NCI-H82 treated with DMSO at 0.1 percent for 48 hours (cell line): ENCODE data around the gene DENND2D.
A peak's percentile ranks its signal among the peaks of the same experiment; 100 is the strongest.

Source experiments
- DNase-seq: peaks from one replicate; lab custom pipeline; 2025; ENCODE audit not compliant: unreplicated experiment; lab: John Stamatoyannopoulos, UW

The DENND2D gene

DNA sequence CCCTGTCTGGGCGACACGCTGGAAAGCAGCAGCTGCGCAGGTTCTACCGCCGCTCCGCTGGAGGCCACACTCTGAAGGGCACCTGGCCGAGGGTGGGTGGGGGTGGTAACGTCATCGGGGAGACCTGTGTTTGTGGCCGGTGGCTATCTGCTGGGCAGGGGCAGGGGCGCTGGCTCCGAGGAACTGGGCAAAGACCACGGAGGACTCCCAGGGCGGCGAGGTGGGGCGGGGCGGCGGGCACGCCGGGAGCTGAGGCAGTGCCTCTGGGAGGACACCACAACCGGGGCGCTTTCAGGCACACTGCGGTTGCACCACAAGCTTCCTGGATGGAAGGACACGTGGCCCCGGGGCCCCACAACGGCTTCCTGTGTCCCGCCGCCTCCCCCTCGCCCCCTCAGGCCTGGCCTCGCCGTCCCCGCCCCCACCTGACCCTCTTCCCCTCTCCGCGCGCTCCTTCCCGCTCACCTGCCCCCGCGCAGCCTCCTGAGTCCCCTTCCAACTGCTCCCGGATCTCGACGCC lies 3.3 kb upstream of the DENND2D start:
- no peak for DNase-seq

DNA sequence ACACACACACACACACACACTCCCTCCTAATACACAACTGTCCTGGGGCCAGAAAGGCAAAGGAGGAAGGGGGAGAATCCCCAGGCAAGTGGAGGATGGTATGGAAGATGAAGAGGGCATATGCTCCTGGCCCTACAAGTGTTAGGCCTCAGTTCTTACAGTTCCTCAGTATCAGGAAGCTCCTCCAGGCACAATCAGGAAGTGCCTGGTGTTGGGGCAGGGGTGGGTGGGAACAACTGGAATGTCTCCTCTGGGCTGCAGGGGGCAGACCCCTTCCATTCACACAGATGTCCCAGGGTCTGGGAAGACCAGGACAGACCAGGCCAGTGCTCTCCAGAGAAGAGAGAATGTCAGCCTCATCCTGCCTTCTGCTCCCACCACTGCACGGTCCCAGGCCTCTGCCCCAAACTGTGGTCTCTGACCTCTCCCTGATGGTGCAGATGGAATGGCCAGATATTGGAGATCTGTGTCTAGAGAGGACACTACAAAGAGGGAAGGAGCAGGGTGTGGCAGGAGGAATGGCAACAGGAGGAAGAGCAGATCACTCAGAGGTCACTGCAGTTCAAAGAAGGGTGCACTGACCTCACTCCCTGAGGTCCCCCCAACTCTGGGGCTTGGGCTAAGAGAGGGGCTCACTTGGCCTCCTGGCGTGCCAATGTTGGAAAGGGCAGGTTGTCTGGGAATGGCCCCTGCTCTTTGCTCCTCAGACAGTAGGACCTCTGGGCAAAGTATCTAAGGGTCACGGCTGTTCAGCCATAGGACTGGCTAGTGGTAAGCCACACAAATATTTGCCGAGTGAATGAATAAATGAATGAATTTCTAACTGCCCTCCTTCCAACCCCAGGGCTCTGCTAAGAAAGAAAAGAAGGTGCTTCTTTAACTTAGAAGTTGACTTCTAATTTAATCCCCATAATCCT lies 2.5 kb upstream of the DENND2D start:
- DNase-seq = no peak

DNA sequence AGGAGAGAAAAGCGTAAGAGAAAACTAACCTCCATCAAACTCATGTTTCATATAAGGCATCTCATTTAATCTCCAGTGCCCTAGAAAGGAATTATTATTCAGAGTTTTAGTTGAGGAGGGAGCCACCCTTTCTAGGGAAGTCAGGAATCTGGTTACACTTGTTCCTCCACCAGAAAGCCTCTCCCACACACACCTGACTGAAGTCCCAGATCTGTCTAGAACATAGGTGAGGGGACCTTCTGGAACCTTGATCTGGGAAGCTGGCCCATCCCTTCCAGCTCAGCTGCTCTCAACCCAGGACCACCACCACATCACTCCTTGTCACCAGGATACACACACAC lies 1.9 kb upstream of the DENND2D start:
- no peak for DNase-seq

DNA sequence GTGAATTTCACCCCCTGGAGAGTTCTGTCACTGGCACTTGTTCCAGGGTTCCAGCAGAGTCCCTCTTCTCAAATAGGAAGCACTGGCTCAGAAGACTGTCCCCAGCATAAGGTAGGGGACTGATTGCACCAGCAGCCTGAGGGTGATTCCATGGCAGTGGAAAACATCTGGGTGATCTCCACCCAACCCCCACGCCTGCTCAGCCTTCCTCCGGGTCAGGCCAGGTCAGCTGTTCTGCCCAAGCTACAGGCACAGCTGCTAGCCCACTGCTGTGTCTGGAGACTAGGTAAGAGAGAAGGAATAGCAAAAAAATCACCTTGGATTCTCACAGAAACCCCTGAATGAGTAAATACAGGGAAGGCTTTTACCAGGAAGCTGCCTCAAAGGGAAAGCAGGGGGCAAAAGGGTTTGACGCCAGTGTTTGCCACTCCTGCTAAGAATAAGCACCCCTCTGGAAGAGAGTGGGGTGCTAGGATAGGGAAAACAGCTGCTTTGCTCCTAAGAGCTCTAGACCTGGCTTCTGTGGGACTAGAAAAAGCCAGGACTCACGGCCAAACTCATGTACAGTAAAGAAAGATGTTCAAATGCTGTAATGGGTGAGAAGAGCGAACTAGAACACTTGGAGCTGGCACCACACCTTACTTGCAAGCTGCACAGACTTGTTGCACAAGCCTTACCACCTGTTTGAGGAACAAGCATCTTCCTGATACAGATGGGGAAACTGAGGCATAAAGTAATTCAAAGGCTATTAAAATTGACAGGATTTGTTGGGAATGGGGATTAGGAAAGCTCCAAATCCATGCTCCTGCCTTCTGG lies 1.0 kb upstream of the DENND2D start:
- peak; percentile 1 for DNase-seq

DNA sequence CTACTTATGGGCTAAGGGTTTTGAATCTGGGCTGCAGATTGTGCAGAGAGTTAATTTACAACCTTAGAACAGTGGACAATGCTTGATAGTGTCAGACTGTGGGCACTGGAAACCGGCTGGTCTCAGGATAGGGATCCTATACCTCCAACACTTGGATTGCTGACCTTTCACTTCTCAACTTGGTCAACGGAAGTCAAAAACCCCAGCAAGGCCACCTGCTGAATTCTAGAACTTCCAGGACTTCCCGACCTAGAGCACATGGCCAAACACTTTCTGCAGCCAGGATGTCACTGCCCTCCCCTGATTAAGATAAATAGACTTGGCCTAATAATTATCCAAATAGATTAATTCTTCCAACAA lies 336 bp upstream of the DENND2D start:
- DNase-seq = no peak

DNA sequence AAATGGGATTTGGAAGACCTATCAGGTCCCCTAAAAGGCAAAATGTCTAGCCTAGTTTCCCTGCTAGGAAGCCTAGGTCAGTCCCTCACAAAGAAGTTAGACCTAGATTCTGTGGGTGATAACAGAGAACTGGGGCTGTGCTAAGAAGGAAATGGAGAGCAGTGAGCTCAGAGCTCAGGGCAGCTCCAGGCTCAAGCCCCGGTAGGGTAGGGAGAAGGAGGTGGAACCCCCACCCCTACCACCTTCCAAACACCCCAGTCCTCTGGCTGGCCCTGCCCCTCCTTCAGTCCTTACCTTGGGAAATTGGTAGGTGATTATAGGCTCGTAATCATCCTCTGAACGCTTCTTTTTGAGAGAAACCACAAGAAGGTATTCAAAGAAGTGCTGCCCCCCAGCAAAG lies 1.1 kb downstream of the DENND2D start:
- no peak for DNase-seq

DNA sequence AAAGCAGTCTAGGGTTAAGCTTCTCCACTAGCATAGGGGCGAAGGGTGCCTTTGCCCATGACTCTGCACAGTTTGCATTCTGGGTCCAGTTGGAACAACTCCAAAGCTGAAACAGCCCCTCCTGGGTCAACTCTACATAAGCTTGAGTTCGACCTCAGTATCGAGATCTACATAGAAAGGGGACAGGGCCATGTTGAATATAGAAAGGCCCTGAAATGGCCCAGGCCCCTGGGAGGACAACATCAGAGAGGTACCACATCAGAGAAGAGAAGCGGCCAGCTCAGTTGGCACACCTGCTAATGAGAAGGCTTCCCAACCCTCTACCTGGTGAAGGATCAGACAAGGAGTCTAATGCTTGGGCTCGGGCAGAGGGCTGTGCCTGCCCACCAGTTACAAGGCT lies 1.6 kb downstream of the DENND2D start:
- no peak for DNase-seq

DNA sequence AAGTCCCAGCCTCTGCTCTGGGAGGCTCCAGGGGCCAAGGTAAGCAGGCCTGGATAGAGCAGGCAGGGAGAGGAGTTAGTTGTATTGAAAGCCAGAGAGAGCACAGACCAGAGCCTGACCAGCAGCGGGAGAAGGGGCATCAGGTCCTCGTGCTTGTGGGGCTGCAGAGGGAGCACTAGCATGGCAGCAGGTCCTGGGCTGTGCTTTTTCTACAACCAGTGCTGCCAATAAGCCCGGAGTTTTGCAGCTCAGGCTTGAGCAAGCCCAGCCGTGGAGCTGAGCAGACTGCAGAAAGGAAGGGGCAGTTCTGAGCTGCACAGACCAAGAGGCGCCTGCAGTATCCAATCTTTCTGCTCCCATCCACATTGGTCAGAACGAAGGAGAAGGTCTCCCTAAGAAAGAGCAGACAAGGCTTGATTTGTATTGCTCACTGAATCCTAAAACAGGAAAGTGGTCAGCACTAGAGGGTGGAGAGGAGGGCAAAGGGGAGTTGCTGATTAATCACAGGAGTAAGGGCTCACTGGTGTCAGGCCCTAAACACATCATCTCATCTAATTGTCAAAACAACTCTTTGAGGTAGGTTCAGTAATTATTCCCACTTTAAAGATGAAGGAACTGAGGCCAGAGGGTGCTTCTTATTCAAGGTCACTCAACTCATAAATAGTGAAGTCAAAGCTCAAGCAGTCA lies 2.7 kb downstream of the DENND2D start:
- no peak for DNase-seq

DNA sequence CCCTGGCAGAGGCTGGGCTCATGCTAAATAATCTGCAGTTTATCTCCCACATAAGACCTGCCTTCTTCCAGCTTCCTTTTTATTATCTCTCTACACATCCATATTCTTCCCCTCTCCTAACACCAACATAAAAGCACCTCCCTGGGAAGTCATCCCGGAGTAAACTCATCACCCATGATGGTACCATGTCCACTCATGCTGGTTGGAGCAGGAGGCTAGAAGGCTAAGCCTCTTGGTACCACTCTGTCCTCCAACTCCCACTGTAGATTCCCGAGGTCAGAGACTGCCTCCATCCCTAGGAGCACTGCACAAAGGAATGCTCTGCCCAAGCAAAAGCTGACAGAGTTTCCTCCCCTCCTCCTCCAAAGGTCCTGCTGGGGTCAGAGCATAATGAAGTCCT lies 4.2 kb downstream of the DENND2D start:
- no peak for DNase-seq

DNA sequence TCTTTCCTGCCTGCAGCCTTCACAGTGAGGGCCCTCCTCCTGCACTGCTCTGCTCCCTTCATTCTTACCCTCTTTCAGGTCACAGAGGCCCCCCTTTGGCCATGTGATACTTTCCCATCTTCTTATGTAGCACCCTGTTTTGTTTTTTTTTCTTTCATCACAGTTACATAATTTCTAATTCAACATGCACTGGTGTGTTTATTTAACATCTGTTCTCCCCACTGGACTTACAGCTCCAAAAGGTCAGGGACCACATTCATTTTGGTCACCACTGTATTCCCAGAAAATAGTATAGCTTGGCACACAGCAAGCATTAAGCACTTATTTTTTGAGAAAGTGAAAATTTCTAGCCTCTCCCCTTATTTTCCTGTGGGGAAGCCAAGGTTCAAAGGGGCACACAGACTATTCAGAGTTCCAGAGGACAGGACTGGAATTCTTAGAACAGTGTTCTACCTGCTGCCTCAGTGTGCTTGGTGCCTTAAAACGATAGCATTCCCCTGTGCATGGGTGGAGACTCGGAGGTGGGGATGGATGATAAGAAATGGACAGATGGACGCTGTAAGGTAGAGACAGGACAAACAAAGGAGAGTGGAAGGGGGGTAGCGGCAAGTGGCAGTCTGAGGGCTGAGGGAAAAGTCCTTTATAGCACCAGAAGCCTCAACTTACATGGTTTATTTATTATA lies 5.3 kb downstream of the DENND2D start:
- no peak for DNase-seq

DNA sequence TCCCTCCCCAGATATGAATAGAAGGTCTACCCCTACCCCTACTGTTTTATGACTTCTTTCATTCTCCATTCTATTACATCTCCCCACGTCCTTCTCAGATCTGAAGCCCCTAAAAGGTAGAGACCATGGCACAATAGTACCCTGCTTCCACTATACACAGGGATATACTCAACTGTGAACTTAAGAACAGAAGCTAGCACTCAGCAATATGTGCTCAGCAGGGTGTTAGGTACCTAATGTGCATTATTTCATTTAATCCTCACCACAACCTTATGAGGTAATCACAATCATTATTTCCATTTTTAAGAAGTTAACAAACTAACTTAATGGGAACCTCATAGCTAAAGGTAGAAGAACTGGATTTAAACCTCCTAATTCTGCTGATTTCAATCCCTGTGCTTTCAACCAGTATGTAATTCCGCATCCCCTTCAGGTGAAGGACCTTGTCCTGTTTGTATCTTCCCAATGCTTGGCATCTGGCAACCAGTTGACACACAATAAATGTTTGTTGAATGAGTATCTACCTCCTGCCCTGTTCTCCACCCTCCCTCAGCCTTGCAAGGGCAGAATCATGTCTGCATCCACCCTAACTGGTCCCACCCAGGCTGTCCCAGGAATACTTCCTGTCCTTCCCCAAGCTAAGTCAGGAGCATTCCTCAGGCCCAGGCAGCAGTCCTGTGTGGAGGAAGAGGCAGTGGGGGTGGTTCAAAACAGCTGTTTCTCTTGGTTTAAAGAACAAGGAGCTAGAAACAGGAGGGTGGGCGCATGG lies 6.5 kb downstream of the DENND2D start:
- DNase-seq = no peak

DNA sequence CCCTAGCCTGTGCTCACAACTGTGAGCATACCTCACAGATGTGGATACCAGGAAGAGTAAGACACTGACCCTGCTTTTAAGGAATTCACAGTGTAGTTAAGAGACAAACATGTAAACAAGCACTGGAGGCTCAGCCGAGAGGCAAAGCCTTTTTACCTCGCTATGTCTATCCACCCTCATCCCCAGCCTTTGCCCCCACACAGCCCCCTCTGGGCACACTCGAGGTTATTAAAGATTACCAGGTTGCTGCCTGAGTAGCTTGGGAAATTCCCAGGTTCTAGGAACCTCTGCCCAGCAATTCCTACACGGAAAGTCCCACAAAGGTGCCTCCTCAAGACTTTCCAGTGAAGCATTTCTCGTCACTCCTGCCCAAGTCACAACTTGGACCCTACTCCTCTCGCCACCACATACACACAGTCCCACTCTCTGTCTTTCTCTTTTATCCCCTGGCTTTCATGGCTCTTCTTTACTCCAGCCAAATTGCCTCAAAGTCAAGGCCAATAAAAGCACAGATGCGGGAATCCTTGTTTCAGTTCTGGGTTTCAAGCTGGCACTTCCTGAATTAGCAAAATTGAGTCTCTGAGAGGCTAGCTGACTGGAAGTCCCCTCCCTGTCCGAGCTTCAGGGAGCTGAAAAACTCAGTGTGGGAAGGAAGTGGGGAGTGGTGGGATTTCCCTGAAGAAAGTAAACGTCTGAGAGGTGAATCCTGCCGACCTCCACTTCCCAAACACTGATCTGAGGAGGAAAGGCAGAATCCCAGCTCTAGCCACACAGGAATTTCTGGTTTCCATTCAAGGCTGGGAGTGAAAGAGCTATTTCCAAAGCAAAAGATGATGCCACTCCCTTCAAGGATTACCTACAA lies 7.6 kb downstream of the DENND2D start:
- DNase-seq = no peak

DNA sequence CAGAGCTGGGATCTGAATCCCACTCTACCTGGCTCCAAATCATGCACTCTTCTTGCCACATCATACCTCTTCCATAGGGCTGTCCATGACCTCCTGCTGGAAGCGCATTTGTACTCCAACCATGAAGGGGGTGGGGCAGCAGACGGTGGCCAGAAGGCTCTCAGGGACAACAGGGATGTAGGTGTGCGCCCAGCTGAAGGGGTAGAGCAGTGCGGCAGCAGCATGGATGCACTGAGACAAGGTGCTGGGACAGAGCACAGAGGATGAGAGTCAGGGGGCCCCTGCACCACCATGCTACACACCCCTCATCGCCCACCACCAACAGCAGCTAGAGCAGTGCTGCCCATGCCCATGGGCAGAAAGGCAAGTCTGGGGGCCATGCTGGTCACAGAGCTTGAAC lies 8.4 kb downstream of the DENND2D start:
- DNase-seq = no peak

DNA sequence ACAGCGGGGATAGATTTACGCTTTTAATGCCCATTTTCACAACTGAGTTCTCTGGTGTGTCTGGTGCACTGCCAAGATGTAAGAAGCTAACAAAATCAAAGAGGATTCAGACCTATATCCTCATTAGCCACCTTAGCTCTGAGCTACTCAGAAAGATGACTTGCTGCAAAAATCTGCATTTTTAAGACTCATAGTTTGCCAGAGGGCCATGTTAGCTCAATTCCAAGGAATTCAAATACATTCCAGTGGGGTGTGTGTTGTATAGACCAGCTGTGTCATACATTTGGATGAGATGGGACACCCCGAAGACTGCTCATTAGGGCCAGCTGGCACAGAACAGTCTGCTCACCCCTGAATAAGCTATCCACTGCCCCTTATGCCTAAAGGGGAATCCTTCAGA lies 8.9 kb downstream of the DENND2D start:
- DNase-seq = no peak

DNA sequence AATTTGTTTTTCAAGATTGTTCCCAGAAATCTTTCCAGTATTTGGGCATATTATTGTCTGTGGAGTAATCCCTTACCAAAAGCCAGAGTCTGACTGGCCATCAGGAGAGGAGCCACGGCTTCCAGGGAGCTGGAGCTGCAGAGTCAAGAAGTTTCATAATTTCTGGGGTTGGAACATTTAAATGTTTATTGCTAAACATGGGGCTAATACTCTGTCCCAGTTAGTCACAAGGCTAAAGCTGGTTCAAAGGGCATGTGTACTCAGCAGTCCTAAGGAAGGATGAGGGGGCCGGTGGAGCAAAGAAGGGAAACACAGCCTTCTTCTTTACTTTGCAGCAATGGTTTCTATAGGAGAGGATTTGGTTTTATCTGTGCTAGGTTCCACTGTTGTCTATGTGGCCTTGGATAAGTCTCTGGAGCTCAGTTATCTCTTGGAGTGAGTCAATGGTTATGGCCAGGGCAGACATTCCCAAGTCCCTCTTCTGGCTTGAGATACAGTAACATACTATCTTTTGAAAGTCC lies 9.5 kb downstream of the DENND2D start:
- DNase-seq = no peak

DNA sequence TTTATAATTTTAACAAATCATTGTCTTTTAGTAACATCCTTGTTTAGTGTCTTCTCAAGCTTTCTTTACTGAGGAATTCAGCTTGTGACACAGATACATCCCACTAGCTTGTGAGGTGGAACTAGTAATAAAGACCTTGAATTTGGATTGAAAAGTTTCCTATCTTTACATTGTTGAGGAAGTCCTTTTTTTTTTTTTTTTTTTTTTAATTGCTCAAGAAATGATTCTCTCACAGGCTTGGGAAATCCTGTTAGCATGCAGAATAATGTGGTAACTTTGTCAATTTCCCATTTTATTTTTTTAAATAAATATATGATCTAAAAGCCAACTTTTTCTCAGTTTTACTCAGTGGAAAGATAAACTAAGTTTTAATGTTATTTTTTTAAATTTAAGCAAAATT lies 15.8 kb downstream of the DENND2D start:
- no peak for DNase-seq

DNA sequence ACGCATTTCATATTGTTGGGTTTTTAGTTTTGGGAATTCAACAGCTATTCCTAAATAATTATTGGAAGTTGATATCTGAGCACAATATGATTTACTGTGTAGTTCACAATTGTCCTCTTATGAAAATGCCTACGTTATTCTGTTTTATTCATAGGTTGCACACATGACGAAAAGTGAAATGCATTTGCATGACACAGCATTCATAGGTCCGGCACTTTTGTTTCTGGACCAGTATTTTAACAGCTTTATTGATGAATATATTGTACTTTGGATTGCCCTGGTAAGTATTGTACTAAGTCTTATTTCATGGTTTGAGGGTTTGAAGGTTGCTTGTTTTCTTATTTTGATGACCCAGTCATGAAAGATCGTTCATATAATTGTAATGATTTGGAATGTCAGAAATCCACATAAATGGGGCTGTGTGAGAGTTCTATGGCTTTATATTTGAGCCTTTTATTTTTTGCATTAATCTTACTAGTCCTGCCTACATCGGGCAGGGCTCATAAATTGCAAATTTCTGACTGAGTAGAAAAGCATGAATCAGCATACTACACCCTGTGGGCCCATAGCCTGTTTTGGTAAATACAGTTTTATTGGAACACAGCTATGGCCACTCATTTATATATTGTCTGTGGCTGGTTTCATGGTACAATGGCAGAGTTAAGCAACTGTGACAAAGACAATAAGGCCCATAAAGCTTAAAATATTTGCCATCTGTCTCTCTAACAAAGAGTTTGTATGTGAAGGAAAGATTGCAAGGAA lies 17.0 kb downstream of the DENND2D start:
- DNase-seq = no peak

DNA sequence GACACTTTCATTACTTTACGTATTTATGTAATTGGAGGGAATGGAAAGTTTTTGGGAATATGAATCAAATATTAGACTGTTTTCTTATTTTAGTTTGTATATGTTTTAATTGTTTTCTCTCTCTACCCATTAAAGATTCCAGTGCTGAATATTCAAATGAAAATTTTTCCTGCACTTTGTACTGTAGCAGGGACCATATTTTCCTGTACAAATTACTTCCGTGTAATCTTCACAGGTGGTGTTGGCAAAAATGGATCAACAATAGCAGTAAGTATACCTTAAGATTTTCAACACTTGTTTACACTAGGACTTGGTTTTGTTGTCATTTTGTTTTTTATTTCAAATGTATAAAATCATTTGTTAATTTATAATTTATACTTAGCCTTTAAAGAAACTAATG lies 18.4 kb downstream of the DENND2D start:
- DNase-seq = no peak
